GM10266 (cell line): ENCODE measurements around the gene GPX8.

Experiments
- DNase-seq: peaks from one replicate; pipeline ENCODE4 v3.0.0; 2012; ENCODE audit errors: extremely low spot score
- CTCF ChIP-seq: IDR thresholded peaks from 2 replicates; pipeline ENCODE4 v1.5.1; 2012; ENCODE audit warnings: mild to moderate bottlenecking, low read depth; ENCODE audit not compliant: control insufficient read depth, insufficient read depth; ENCODE audit errors: missing control alignments

GPX8 gene

DNA sequence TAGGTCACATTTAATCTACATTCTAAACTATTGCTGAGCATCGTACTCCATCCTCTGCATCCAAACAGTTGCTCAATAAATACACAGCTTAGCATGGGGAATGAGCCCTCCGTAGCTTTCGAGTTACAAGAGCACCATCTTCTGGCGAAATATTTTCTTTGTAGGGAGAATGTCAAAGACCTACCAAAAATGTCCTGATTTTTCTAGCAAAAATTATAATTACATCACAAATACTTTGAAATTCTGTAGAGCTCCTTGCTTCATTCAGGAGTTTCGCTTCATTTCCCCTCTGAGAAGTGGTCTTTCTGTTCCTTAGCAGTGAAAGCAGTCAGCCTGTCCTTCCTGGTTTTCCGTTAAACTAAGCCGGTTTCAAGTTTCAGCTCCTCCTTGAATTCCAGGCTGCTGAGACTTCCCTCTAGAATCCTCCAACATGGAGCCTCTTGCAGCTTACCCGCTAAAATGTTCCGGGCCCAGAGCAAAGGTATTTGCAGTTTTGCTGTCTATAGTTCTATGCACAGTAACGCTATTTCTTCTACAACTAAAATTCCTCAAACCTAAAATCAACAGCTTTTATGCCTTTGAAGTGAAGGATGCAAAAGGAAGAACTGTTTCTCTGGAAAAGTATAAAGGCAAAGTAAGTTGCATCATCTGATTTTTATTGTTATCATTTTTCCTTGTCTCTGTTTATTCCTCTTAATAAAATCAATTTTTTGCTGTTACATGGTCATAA lies at the start of gene GPX8:
TSS of gene GPX8 (plus strand) at position 409 of the 730 bp plus-strand sequence. CDS start at position 431, 22 bp downstream.
- DNase-seq, result no peak
- TF ChIP-seq CTCF, result peak; percentile 29

GRCh38 chr5:55110217-55110616 lies 49.8 kb upstream of the GPX8 start:
- no peak for TF ChIP-seq CTCF
- DNase-seq, result no peak

GRCh38 chr5:55113327-55113726 lies 46.6 kb upstream of the GPX8 start:
- no peak for DNase-seq
- no peak for TF ChIP-seq CTCF

- no peak for DNase-seq
- no peak for TF ChIP-seq CTCF
Observed at GRCh38 chr5:55114061-55114460, 45.9 kb upstream of the GPX8 start.

- no peak for TF ChIP-seq CTCF
- no peak for DNase-seq
Observed at GRCh38 chr5:55123365-55123764, 36.6 kb upstream of the GPX8 start.

GRCh38 chr5:55134053-55134722 lies 25.8 kb upstream of the GPX8 start:
- no peak for DNase-seq
- no peak for TF ChIP-seq CTCF

DNA sequence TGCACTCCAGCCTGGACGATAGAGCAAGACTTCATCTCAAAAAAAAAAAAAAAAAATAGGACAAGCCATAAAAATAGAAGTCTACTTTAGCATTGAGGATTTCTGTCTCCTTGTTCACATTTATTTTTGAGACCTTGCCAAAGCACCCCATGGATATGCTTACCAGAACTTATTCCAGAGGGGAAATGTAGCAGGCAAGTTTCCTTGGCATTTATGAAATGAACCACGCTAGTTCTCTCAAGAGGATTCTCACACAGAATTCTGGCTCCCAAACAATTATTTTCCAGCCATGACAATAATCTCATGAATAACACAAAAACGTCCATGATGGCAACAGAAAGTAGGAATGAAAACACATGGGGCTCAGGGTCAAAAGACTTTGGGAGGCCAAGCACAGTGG lies 23.4 kb upstream of the GPX8 start:
- no peak for TF ChIP-seq CTCF
- DNase-seq, result no peak
